ENCODE data around the gene TMEM184B. TPM values are rescaled to one million over a fixed set of nuclear protein-coding genes. Genes with fewer than 3 reads are reported as not detected.

The TMEM184B gene
- total RNA-seq, 1 donor from 2014 or later: 84.4 TPM

- no peak for DNase-seq (ENCODE audit: low spot score)
Measured at GRCh38 chr22:38207898-38208432, 64.8 kb downstream of the TMEM184B start.

GRCh38 chr22:38205261-38206128 lies 67.3 kb downstream of the TMEM184B start:
- DNase-seq (ENCODE audit: low spot score): no peak

GRCh38 chr22:38204784-38205183 lies 68.0 kb downstream of the TMEM184B start:
- no peak for DNase-seq (ENCODE audit: low spot score)

GRCh38 chr22:38203855-38204514 lies 68.8 kb downstream of the TMEM184B start:
- no peak for DNase-seq (ENCODE audit: low spot score)

GRCh38 chr22:38203090-38203810 lies 69.6 kb downstream of the TMEM184B start:
- DNase-seq (ENCODE audit: low spot score): no peak

GRCh38 chr22:38202437-38203089 lies 70.2 kb downstream of the TMEM184B start:
- peak; percentile 96 for DNase-seq (ENCODE audit: low spot score)

- peak; percentile 99 for DNase-seq (ENCODE audit: low spot score)
Measured at GRCh38 chr22:38201711-38202436, 70.9 kb downstream of the TMEM184B start, which contains the start of gene MAFF. TSS of gene MAFF (plus strand) at chr22:38201994. CDS start at chr22:38213854, 11,860 bp downstream.

- DNase-seq (ENCODE audit: low spot score): no peak
Measured at GRCh38 chr22:38201371-38201710, 71.5 kb downstream of the TMEM184B start.

GRCh38 chr22:38199826-38200559 lies 72.8 kb downstream of the TMEM184B start:
- no peak for DNase-seq (ENCODE audit: low spot score)

GRCh38 chr22:38196791-38197419 lies 75.9 kb downstream of the TMEM184B start:
- no peak for DNase-seq (ENCODE audit: low spot score)

GRCh38 chr22:38193580-38193979 lies 79.2 kb downstream of the TMEM184B start:
- DNase-seq (ENCODE audit: low spot score): no peak

GRCh38 chr22:38192475-38192863 lies 80.3 kb downstream of the TMEM184B start:
- DNase-seq (ENCODE audit: low spot score): no peak

GRCh38 chr22:38191731-38192474 lies 80.9 kb downstream of the TMEM184B start:
- no peak for DNase-seq (ENCODE audit: low spot score)

- no peak for DNase-seq (ENCODE audit: low spot score)
Measured at GRCh38 chr22:38191055-38191454, 81.8 kb downstream of the TMEM184B start.

GRCh38 chr22:38190581-38190980 lies 82.2 kb downstream of the TMEM184B start:
- DNase-seq (ENCODE audit: low spot score): no peak

- no peak for DNase-seq (ENCODE audit: low spot score)
Measured at GRCh38 chr22:38189104-38189503, 83.7 kb downstream of the TMEM184B start.

GRCh38 chr22:38187413-38188212 lies 85.2 kb downstream of the TMEM184B start:
- DNase-seq (ENCODE audit: low spot score): no peak

GRCh38 chr22:38186429-38186828 lies 86.4 kb downstream of the TMEM184B start:
- no peak for DNase-seq (ENCODE audit: low spot score)
